GM13977 (cell line): ENCODE data around the gene JKAMP.

Source experiments
- DNase-seq: peaks from one replicate; pipeline ENCODE4 v3.0.0; 2012; ENCODE audit warnings: low spot score
- CTCF ChIP-seq: IDR thresholded peaks from 2 replicates; pipeline ENCODE4 v1.5.1; 2012; ENCODE audit warnings: mild to moderate bottlenecking, control low read depth; ENCODE audit not compliant: insufficient read depth; ENCODE audit errors: extremely low read depth, missing control alignments
- in situ Hi-C: fragments of 300-500 bp; cut with MboI; formaldehyde crosslinking; loops from one replicate; pipeline ENCODE4 v1.12.0; 2022; ENCODE audit warnings: low sequenced_read_pairs, low pct_unique_long_range_greater_than_20kb, mixed read lengths, inconsistent platforms; ENCODE audit not compliant: unreplicated experiment

Gene JKAMP

GRCh38 chr14:59532419-59532818 lies 48.1 kb downstream of the JKAMP start:
- in situ Hi-C loops = no loop called here
- no peak for DNase-seq
- TF ChIP-seq CTCF = no peak

GRCh38 chr14:59534361-59534987 lies 50.2 kb downstream of the JKAMP start:
- DNase-seq = no peak
- TF ChIP-seq CTCF = no peak
- in situ Hi-C loops = no loop called here

- DNase-seq = no peak
- in situ Hi-C loops = no loop called here
- no peak for TF ChIP-seq CTCF
Observed at GRCh38 chr14:59537476-59537875, 53.2 kb downstream of the JKAMP start.

- in situ Hi-C loops = no loop called here
- no peak for DNase-seq
- no peak for TF ChIP-seq CTCF
Observed at GRCh38 chr14:59538936-59539335, 54.6 kb downstream of the JKAMP start.

GRCh38 chr14:59540852-59541251 lies 56.5 kb downstream of the JKAMP start:
- in situ Hi-C loops = no loop called here
- no peak for TF ChIP-seq CTCF
- DNase-seq = no peak

- DNase-seq = no peak
- TF ChIP-seq CTCF = no peak
- in situ Hi-C loops = no loop called here
Observed at GRCh38 chr14:59541731-59542130, 57.4 kb downstream of the JKAMP start.
